Activated CD8-positive, alpha-beta memory T cell treated with anti-CD3 and anti-CD28 coated beads for 36 hours (primary cell): ENCODE measurements around the gene TRIB2. TPM values are rescaled to one million over a fixed set of nuclear protein-coding genes. Genes with fewer than 3 reads are reported as not detected.

Source experiments
- CTCF ChIA-PET: fragments of 350-600 bp; sonication (Branson Sonifier 250); formaldehyde crosslinking; loops from one replicate; lab custom pipeline; 2021; ENCODE audit warnings: antibody characterized with exemption; lab: Charles Lee
- POLR2A ChIA-PET: fragments of 350-600 bp; sonication (Branson Sonifier 250); formaldehyde crosslinking; loops from one replicate; lab custom pipeline; 2021; ENCODE audit warnings: antibody characterized with exemption; lab: Charles Lee
- total RNA-seq, 2 experiments: library from RNA; stranded (reverse); gene quantifications; one replicate each; pipeline ENCODE4 v1.2.3, GENCODE V29; 2021

TRIB2 gene
- total RNA-seq, 2 experiments from 2014 or later, result 3.8 to 4.5 TPM

DNA sequence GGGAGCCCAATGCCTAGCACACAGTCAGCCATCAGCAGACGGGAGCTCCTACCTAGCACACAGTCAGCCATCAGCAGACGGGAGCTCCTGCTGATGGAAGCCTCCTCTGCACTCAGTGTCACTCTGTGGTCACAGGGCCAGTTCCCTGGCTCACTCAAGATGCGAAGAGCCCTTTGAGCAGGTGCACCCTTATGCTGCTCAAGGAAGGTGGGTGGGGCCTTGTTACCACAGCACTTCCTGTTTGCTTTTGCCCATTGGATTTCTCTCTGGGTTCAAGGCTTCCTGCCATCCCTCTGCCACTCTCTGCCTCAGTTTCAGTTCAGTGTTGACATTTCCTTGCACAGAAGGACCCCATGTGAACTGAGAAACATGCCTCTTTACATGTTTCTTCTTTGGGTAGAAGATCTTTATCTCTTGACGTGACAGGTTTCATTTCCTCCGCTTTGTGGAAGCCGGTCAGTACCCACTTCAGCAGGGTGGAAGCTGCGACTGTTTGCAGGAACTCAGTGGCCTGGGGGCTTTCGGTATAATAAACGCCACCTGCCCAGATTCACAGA, 11.6 kb downstream of the TRIB2 start:
- ChIA-PET POLR2A (interaction anchor here (0.8 kb wide), 2 partner anchors 11 to 437 kb away, joined by 3 to 4 read pairs; no protein-coding TSS in a partner anchor), CTCF (interaction anchor here (1.1 kb wide), 1 partner anchor 12 kb away, joined by 5 read pairs; no protein-coding TSS in a partner anchor)

DNA sequence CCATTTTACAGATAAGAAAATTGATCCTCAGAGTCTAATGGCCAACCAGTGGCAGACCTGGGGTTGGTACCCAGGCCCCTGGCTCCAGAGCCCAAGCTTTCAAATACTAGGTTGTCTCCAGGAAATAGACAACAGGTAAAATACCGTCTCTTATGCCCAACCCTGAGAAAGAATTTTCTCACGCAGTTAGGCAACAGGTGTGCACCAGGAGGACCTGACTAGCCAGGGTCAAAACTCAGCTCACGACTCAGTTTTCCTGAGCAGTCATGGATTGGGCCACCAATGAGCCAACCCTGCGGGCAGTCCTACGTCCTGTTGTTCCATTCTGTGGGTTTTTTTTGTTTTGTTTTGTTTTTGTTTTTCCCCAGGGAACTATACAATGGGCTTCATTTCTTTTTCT, 13.5 kb downstream of the TRIB2 start:
- ChIA-PET POLR2A (no interaction called here), CTCF (no interaction called here)

GRCh38 chr2:12731701-12732280, 15.1 kb downstream of the TRIB2 start:
- POLR2A ChIA-PET, result no interaction called here
- CTCF ChIA-PET, result no interaction called here

GRCh38 chr2:12732651-12733050, 15.9 kb downstream of the TRIB2 start:
- ChIA-PET POLR2A (no interaction called here), CTCF (no interaction called here)

DNA sequence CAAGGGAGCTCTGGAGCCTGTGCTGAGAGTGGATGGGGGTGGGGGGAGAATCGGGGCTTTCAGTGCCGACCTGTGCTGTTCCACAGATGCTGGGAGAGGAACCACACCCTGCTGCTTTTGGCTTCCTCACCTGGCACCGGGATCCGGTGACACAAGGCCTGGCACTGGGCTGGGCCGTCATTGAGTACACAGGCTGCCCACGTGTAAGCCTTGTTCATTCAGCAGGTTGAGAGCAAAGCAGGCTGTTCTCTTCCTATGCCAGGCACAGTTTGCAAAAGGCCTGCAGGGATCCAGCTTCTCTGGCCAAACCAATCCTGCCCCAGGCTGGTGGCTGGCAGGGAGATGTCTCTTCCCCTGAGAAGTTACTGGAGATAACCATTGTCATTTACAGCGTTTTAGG, 17.1 kb downstream of the TRIB2 start:
- ChIA-PET POLR2A (no interaction called here), CTCF (no interaction called here)

GRCh38 chr2:12734914-12735654, 18.3 kb downstream of the TRIB2 start:
- POLR2A ChIA-PET, result no interaction called here
- CTCF ChIA-PET, result no interaction called here

- ChIA-PET CTCF (interaction anchor here (1.1 to 1.3 kb wide), 2 partner anchors 14 to 610 kb away, joined by 3 read pairs; no protein-coding TSS in a partner anchor), POLR2A (no interaction called here)
Observed at GRCh38 chr2:12737297-12737696, 20.6 kb downstream of the TRIB2 start.

- CTCF ChIA-PET, result interaction anchor here (1.3 kb wide), 1 partner anchor 15 kb away, joined by 3 read pairs; no protein-coding TSS in a partner anchor
- POLR2A ChIA-PET, result no interaction called here
Observed at GRCh38 chr2:12737738-12738485, 21.2 kb downstream of the TRIB2 start.

GRCh38 chr2:12739721-12740254, 23.1 kb downstream of the TRIB2 start:
- CTCF ChIA-PET, result interaction anchor here (0.9 kb wide), 1 partner anchor 11 kb away, joined by 5 read pairs; no protein-coding TSS in a partner anchor
- POLR2A ChIA-PET, result no interaction called here

- CTCF ChIA-PET, result no interaction called here
- POLR2A ChIA-PET, result no interaction called here
Observed at GRCh38 chr2:12741380-12741779, 24.6 kb downstream of the TRIB2 start.

GRCh38 chr2:12742891-12743290, 26.2 kb downstream of the TRIB2 start:
- CTCF ChIA-PET, result no interaction called here
- POLR2A ChIA-PET, result no interaction called here

- CTCF ChIA-PET, result no interaction called here
- POLR2A ChIA-PET, result no interaction called here
Observed at GRCh38 chr2:12750166-12750905, 33.6 kb downstream of the TRIB2 start.

DNA sequence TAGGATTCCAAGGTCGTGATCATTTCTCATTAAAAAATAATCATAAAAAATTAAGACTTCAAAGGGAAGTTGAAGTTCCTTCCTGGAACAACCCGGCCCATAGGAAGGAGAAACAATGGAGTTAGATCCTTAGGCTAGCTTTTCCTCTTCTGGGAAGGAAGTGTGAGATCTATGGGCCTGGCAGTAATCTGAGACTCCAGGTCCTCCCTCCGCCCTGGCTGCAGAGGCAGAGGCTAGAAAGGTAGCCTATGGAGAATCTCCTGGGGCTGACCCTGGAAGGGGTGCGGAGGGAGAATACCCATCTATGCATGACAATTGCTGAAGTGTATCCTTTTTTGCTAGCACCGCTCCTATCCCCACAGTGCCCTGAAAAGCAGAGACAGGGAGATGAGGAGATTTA, 37.9 kb downstream of the TRIB2 start:
- POLR2A ChIA-PET, result no interaction called here
- CTCF ChIA-PET, result no interaction called here

GRCh38 chr2:12755384-12755783, 38.6 kb downstream of the TRIB2 start:
- POLR2A ChIA-PET, result no interaction called here
- CTCF ChIA-PET, result no interaction called here

DNA sequence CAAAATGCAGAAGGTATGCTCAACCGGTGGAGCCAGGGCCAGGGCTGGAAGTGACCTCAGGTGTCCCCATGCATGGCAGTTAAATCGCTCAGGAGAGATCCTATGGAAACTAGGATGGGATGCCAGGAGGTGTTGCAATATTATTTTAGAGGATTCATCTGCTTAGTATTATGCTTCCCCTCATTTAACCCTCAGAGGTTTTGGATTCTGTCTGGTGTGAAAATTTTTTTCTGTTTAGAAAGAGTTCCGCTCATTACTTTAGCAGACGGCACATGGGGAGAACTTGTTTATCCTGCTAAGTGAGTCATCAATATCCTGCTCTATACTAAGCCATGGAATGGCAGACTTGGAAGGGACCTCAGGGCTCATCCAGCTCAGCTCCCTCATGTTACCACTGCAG, 42.5 kb downstream of the TRIB2 start:
- POLR2A ChIA-PET, result no interaction called here
- CTCF ChIA-PET, result no interaction called here

DNA sequence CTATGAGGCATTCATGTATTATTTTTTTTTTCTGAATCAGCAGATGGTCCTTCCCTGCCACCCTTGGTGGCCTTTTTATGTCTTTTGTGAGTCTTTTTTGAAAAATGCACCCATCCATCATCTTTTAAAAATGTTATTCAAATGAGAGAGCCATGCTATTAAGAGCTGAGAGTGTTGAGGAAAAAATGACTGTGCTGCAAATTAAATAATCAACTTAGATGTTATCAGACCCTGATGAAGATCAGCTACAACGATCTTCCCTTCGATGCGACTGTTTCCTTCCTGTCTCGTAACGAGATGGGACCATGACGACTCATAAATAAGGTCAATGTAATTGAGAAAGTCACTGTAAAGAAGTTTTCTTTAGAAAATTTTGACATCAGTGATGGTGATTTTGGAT, 44.4 kb downstream of the TRIB2 start:
- CTCF ChIA-PET, result no interaction called here
- POLR2A ChIA-PET, result no interaction called here

DNA sequence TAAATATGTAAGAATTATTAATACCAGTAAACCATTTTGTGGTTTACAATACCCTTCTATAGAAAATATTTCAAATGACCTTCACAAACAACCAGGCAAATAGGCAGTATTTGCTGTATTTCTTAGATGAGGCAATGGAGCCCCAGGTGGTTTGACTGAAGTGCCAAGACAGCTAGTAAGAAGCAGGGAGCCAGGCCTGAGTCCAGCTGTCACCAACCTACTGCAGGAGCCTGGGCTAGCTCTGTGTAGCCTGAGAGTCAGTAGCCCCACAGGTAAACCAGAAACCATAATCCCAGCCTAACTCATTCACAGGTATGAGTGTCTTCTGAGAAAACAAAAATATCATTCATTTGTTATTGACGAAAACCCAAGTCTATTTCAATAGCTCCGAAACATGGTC, 45.6 kb downstream of the TRIB2 start:
- CTCF ChIA-PET, result no interaction called here
- POLR2A ChIA-PET, result no interaction called here

DNA sequence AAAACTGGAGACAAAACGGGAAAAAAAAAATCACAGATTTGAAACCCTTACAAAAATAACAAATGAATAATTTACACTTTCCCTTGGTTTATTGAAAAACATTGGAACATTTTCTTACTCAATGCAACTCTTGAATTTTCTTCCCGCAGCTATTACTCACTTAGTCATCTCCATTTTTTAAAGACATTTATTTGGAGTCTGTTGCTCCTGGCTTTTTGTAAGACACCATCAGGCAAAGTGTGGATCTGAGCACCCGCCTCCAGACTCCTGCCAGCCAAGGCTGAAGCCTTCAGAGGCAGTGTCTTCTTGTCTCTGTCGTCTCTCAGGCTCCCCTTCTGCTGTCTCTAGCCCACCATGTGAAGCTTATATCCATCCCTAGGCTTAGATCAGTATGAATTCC, 46.2 kb downstream of the TRIB2 start:
- CTCF ChIA-PET, result no interaction called here
- POLR2A ChIA-PET, result no interaction called here

GRCh38 chr2:12763486-12763885, 46.8 kb downstream of the TRIB2 start:
- CTCF ChIA-PET, result no interaction called here
- POLR2A ChIA-PET, result no interaction called here
